ENCODE results near the gene PRKAG2.
"Not testable (repeated sequence)": the region's sequence is repeated elsewhere in the genome, so short reads cannot be mapped to it uniquely, and the experiment has no call there.

The PRKAG2 gene

GRCh38 chr7:151592868-151593486, 283.9 kb downstream of the PRKAG2 start:
- DNase-seq (ENCODE audit: low spot score in 2 of 2) = no peak
- Mint-ChIP-seq H3K27ac (no peak overlapping the region), H3K4me3 (no peak overlapping the region)

GRCh38 chr7:151592330-151592729, 284.6 kb downstream of the PRKAG2 start:
- no peak overlapping the region for H3K27ac Mint-ChIP-seq
- ATAC-seq = no peak
- no peak for DNase-seq (ENCODE audit: low spot score in 2 of 2)
- H3K4me3 Mint-ChIP-seq = no peak overlapping the region
- H3K36me3 Mint-ChIP-seq = peaks cover 10% of the 10 kb centered on the region
- no peaks in the 10 kb centered on the region for H3K9me3 Mint-ChIP-seq
- H3K4me1 Mint-ChIP-seq = peaks cover 12% of the 10 kb centered on the region

More at GRCh38 chr7:151592868-151593486, 283.9 kb downstream of the PRKAG2 start:
- no peak for ATAC-seq
- Mint-ChIP-seq H3K4me1 (peaks cover 18% of the 10 kb centered on the region), H3K36me3 (peaks cover 10% of the 10 kb centered on the region), H3K9me3 (no peaks in the 10 kb centered on the region)

- Mint-ChIP-seq H3K4me3 (no peak overlapping the region), H3K27ac (no peak overlapping the region), H3K36me3 (peaks cover 10% of the 10 kb centered on the region), H3K4me1 (peaks cover 9% of the 10 kb centered on the region), H3K9me3 (no peaks in the 10 kb centered on the region)
- no peak for ATAC-seq
- DNase-seq (ENCODE audit: low spot score in 2 of 2) = no peak
Observed at GRCh38 chr7:151591866-151592265, 285.0 kb downstream of the PRKAG2 start.

- no peak overlapping the region for H3K27ac Mint-ChIP-seq
- no peaks in the 10 kb centered on the region for H3K9me3 Mint-ChIP-seq
- H3K4me3 Mint-ChIP-seq = no peak overlapping the region
- DNase-seq (ENCODE audit: low spot score in 2 of 2) (no peak), ATAC-seq (no peak)
- H3K36me3 Mint-ChIP-seq = peaks cover 14% of the 10 kb centered on the region
- peaks cover 9% of the 10 kb centered on the region for H3K4me1 Mint-ChIP-seq
Observed at GRCh38 chr7:151590850-151591771, 285.8 kb downstream of the PRKAG2 start.

- peaks cover 15% of the 10 kb centered on the region for H3K36me3 Mint-ChIP-seq
- DNase-seq (ENCODE audit: low spot score in 2 of 2) (no peak), ATAC-seq (no peak)
- H3K4me1 Mint-ChIP-seq = peaks cover 9% of the 10 kb centered on the region
- no peak overlapping the region for H3K4me3 Mint-ChIP-seq
- no peak overlapping the region for H3K27ac Mint-ChIP-seq
- H3K9me3 Mint-ChIP-seq = no peaks in the 10 kb centered on the region
Observed at GRCh38 chr7:151590071-151590849, 286.7 kb downstream of the PRKAG2 start.

GRCh38 chr7:151588982-151589381, 287.9 kb downstream of the PRKAG2 start:
- ATAC-seq (no peak), DNase-seq (ENCODE audit: low spot score in 2 of 2) (no peak)
- H3K36me3 Mint-ChIP-seq = peaks cover 11% of the 10 kb centered on the region
- peaks cover 9% of the 10 kb centered on the region for H3K4me1 Mint-ChIP-seq
- no peak overlapping the region for H3K27ac Mint-ChIP-seq
- no peak overlapping the region for H3K4me3 Mint-ChIP-seq
- H3K9me3 Mint-ChIP-seq = no peaks in the 10 kb centered on the region

- ATAC-seq (no peak), DNase-seq (ENCODE audit: low spot score in 2 of 2) (no peak)
- Mint-ChIP-seq H3K36me3 (peaks cover 4% of the 10 kb centered on the region), H3K4me3 (no peak overlapping the region), H3K4me1 (peaks cover 5% of the 10 kb centered on the region), H3K9me3 (no peaks in the 10 kb centered on the region), H3K27ac (no peak overlapping the region)
Observed at GRCh38 chr7:151586531-151587260, 290.2 kb downstream of the PRKAG2 start.

- Mint-ChIP-seq H3K4me3 (no peak overlapping the region), H3K4me1 (peaks cover 5% of the 10 kb centered on the region), H3K27ac (no peak overlapping the region), H3K9me3 (no peaks in the 10 kb centered on the region), H3K36me3 (peaks cover 4% of the 10 kb centered on the region)
- DNase-seq (ENCODE audit: low spot score in 2 of 2) (no peak), ATAC-seq (no peak)
Observed at GRCh38 chr7:151585744-151586393, 291.0 kb downstream of the PRKAG2 start.

- Mint-ChIP-seq H3K4me3 (no peak overlapping the region), H3K27ac (no peak overlapping the region), H3K9me3 (peaks cover 8% of the 10 kb centered on the region), H3K36me3 (peaks cover 5% of the 10 kb centered on the region), H3K4me1 (no peaks in the 10 kb centered on the region)
- ATAC-seq (no peak), DNase-seq (ENCODE audit: low spot score in 2 of 2) (no peak)
Observed at GRCh38 chr7:151581741-151582140, 295.2 kb downstream of the PRKAG2 start.

- ATAC-seq (no peak), DNase-seq (ENCODE audit: low spot score in 2 of 2) (no peak)
- H3K4me1 Mint-ChIP-seq = no peaks in the 10 kb centered on the region
- no peak overlapping the region for H3K27ac Mint-ChIP-seq
- peaks cover 8% of the 10 kb centered on the region for H3K9me3 Mint-ChIP-seq
- no peak overlapping the region for H3K4me3 Mint-ChIP-seq
- H3K36me3 Mint-ChIP-seq = peaks cover 18% of the 10 kb centered on the region
Observed at GRCh38 chr7:151579644-151580043, 297.3 kb downstream of the PRKAG2 start.

- Mint-ChIP-seq H3K4me3 (no peak overlapping the region), H3K4me1 (no peaks in the 10 kb centered on the region), H3K36me3 (peaks cover 38% of the 10 kb centered on the region), H3K27ac (no peak overlapping the region), H3K9me3 (peaks cover 6% of the 10 kb centered on the region)
- no peak for ATAC-seq
- no peak for DNase-seq (ENCODE audit: low spot score in 2 of 2)
Observed at GRCh38 chr7:151575410-151575809, 301.5 kb downstream of the PRKAG2 start.

GRCh38 chr7:151573046-151573445, 303.9 kb downstream of the PRKAG2 start:
- H3K4me1 Mint-ChIP-seq; H3K4me3 Mint-ChIP-seq; DNase-seq (ENCODE audit: low spot score in 2 of 2); H3K27ac Mint-ChIP-seq; H3K9me3 Mint-ChIP-seq: not testable (repeated sequence)
- ATAC-seq = peak; percentile 62
- H3K36me3 Mint-ChIP-seq = peaks cover 42% of the 10 kb centered on the region

GRCh38 chr7:151572136-151572535, 304.8 kb downstream of the PRKAG2 start:
- Mint-ChIP-seq H3K27ac (no peak overlapping the region), H3K36me3 (peaks cover 45% of the 10 kb centered on the region), H3K9me3 (no peaks in the 10 kb centered on the region), H3K4me3 (no peak overlapping the region), H3K4me1 (no peaks in the 10 kb centered on the region)
- no peak for ATAC-seq
- DNase-seq (ENCODE audit: low spot score in 2 of 2) = no peak

- ATAC-seq (no peak), DNase-seq (ENCODE audit: low spot score in 2 of 2) (no peak)
- no peak overlapping the region for H3K27ac Mint-ChIP-seq
- H3K4me3 Mint-ChIP-seq = no peak overlapping the region
- H3K4me1 Mint-ChIP-seq = no peaks in the 10 kb centered on the region
- peaks cover 42% of the 10 kb centered on the region for H3K36me3 Mint-ChIP-seq
- H3K9me3 Mint-ChIP-seq = no peaks in the 10 kb centered on the region
Observed at GRCh38 chr7:151571471-151571870, 305.4 kb downstream of the PRKAG2 start.

Measured in stimulated activated effector memory CD8-positive, alpha-beta T cell treated with anti-CD3 and anti-CD28 coated beads, Interleukin-12 subunit alpha, Interleukin-12 subunit beta, amount 100 ng/mL, for 72 hours (primary cell).